Naive thymus-derived CD4-positive, alpha-beta T cell (primary cell): ENCODE data around the gene SENP3. TPM values are rescaled to one million over a fixed set of nuclear protein-coding genes. Genes with fewer than 3 reads are reported as not detected.

Experiments used
- ATAC-seq: fragments of 150-1000 bp; cut with Tn5 transposase; 2 replicates; pipeline ENCODE4 v1.10.0; 2021; ENCODE audit warnings: mild to moderate bottlenecking, moderate library complexity
- CTCF ChIA-PET: fragments of 350-600 bp; sonication (Branson Sonifier 250); formaldehyde crosslinking; loops from one replicate; lab custom pipeline; 2021; ENCODE audit warnings: antibody characterized with exemption; lab: Charles Lee
- POLR2A ChIA-PET: fragments of 350-600 bp; sonication (Branson Sonifier 250); formaldehyde crosslinking; loops from one replicate; lab custom pipeline; 2021; ENCODE audit warnings: antibody characterized with exemption, inconsistent platforms; lab: Charles Lee
- DNase-seq, 9 donors: peaks; one replicate each; pipeline versions ENCODE4 v3.0.0 to v3.0.0-alpha.2; 2020 to 2022; ENCODE audit warnings: mixed read lengths in 1 of 9
- H3K27ac ChIP-seq: one replicate; pipeline ENCODE4 v1.7.0; 2013; ENCODE audit warnings: mild to moderate bottlenecking, low read depth, low read length, moderate library complexity
- H3K27me3 ChIP-seq, 2 donors: one replicate each; pipeline ENCODE4 v1.7.0; 2013; ENCODE audit warnings: low read length in 2 of 2, mild to moderate bottlenecking in 2 of 2, moderate library complexity in 2 of 2; ENCODE audit not compliant: control insufficient read depth in 2 of 2, insufficient read depth in 2 of 2
- H3K36me3 ChIP-seq, 3 experiments: 1 replicate in 2 of 3; 2 replicates in 1 of 3; pipeline ENCODE4 v1.7.0; 2013; ENCODE audit warnings: low read length in 3 of 3, mild to moderate bottlenecking in 3 of 3, moderate library complexity in 1 of 3; ENCODE audit not compliant: insufficient read depth in 3 of 3, control insufficient read depth in 2 of 3
- H3K4me1 ChIP-seq, 2 donors: one replicate each; pipeline ENCODE4 v1.7.0; 2013; ENCODE audit warnings: low read length in 2 of 2, mild to moderate bottlenecking in 2 of 2, moderate library complexity in 1 of 2; ENCODE audit not compliant: control insufficient read depth in 2 of 2, insufficient read depth in 2 of 2
- H3K4me3 ChIP-seq: 2 replicates; pipeline ENCODE4 v1.7.0; 2013; ENCODE audit warnings: mild to moderate bottlenecking, low read length
- H3K9me3 ChIP-seq, 3 experiments: 1 replicate in 2 of 3; 2 replicates in 1 of 3; pipeline ENCODE4 v1.7.0; 2013; ENCODE audit warnings: low read length in 3 of 3; ENCODE audit not compliant: control insufficient read depth in 2 of 3
- H3K27ac Mint-ChIP-seq, 9 donors: one replicate each; pipeline ENCODE4 v1.8.0; 2020 to 2022; ENCODE audit warnings: mixed read lengths in 9 of 9, mild to moderate bottlenecking in 8 of 9, moderate library complexity in 5 of 9, inconsistent platforms in 2 of 9
- H3K27me3 Mint-ChIP-seq, 5 donors: one replicate each; pipeline ENCODE4 v1.8.0; 2021 to 2022; ENCODE audit warnings: mixed read lengths in 5 of 5, mild to moderate bottlenecking in 1 of 5
- H3K36me3 Mint-ChIP-seq, 5 donors: one replicate each; pipeline ENCODE4 v1.8.0; 2020 to 2022; ENCODE audit warnings: mixed read lengths in 5 of 5, mild to moderate bottlenecking in 3 of 5, inconsistent platforms in 1 of 5
- H3K4me1 Mint-ChIP-seq, 7 donors: one replicate each; pipeline ENCODE4 v1.8.0; 2020 to 2022; ENCODE audit warnings: mixed read lengths in 7 of 7, mild to moderate bottlenecking in 3 of 7, inconsistent platforms in 1 of 7
- H3K4me3 Mint-ChIP-seq, 10 donors: one replicate each; pipeline ENCODE4 v1.8.0; 2020 to 2022; ENCODE audit warnings: mild to moderate bottlenecking in 10 of 10, mixed read lengths in 10 of 10, moderate library complexity in 6 of 10, inconsistent platforms in 2 of 10
- H3K9me3 Mint-ChIP-seq, 11 donors: one replicate each; pipeline ENCODE4 v1.8.0; 2020 to 2022; ENCODE audit warnings: mixed read lengths in 11 of 11, mild to moderate bottlenecking in 4 of 11, inconsistent platforms in 1 of 11, moderate library complexity in 1 of 11
- intact Hi-C, 2 donors: fragments of 100-400 bp; cut with micrococcal nuclease; formaldehyde crosslinking; loops; one replicate each; pipeline ENCODE4 v1.15.1; 2023
- polyA plus RNA-seq, 2 donors: library from polyadenylated mRNA; unstranded; fragments of 300-500 nt; fragmentation: Illumina TruSeq; gene quantifications; one replicate each; pipeline ENCODE4 v1.2.3, GENCODE V29; 2021
- total RNA-seq, 6 experiments: library from RNA in 5 of 6; stranded (reverse) in 5 of 6; gene quantifications; 1 replicate in 5 of 6; 2 replicates in 1 of 6; pipeline ENCODE4 v1.2.3 and lab custom pipeline; 2021 to 2026

SENP3 gene
- total and polyA plus RNA-seq, 7 experiments from 2014 or later, result 13.2 to 43.8 (median 36.1) TPM

GRCh38 chr17:7587420-7588151, 25.9 kb downstream of the SENP3 start:
- H3K4me1 ChIP-seq, result peaks cover 17 to 22% of the 10 kb centered on the region in 2 donors
- no peaks in the 10 kb centered on the region for H3K9me3 ChIP-seq
- no peak overlapping the region for H3K4me3 ChIP-seq
- DNase-seq, result no peak
- POLR2A ChIA-PET, result interaction anchor here (0.6 to 4.7 kb wide), 6 partner anchors 14 to 227 kb away, joined by 3 to 34 read pairs (median 4); partner anchors contain the start of genes FXR2, WRAP53 and ZBTB4
- peaks cover 0 to 47% (median 19%) of the 10 kb centered on the region in 3 experiments for H3K36me3 ChIP-seq
- no peaks in the 10 kb centered on the region for H3K27me3 ChIP-seq
- H3K9me3 Mint-ChIP-seq, result no peaks in the 10 kb centered on the region
- no peak overlapping the region for H3K27ac ChIP-seq
- H3K27ac Mint-ChIP-seq, result peak overlapping the region in 3 of 9 donors; percentile 16 to 38 (median 18)
- no peak for ATAC-seq
- CTCF ChIA-PET, result interaction anchor here (1.1 to 1.4 kb wide), 2 partner anchors 13 to 64 kb away, joined by 4 to 6 read pairs; no protein-coding TSS in a partner anchor
- intact Hi-C loops, result loop anchor here in 1 of 2 donors (2.0 kb wide), 2 partner anchors 15 to 65 kb away; no protein-coding TSS in a partner anchor
- H3K36me3 Mint-ChIP-seq, result peaks cover 0 to 20% (median 3%) of the 10 kb centered on the region in 5 donors
- peak overlapping the region in 1 of 10 donors; percentile 17 for H3K4me3 Mint-ChIP-seq
- no peaks in the 10 kb centered on the region for H3K27me3 Mint-ChIP-seq
- H3K4me1 Mint-ChIP-seq, result peaks cover 15 to 27% (median 22%) of the 10 kb centered on the region in 7 donors

GRCh38 chr17:7588553-7589203, 27.0 kb downstream of the SENP3 start:
- ATAC-seq (no peak), DNase-seq (no peak)
- Histone ChIP-seq H3K27me3 (no peaks in the 10 kb centered on the region), H3K36me3 (peaks cover 6 to 58% (median 25%) of the 10 kb centered on the region in 3 experiments), H3K4me3 (no peak overlapping the region), H3K27ac (no peak overlapping the region), H3K9me3 (no peaks in the 10 kb centered on the region), H3K4me1 (peaks cover 10 to 14% of the 10 kb centered on the region in 2 donors)
- H3K36me3 Mint-ChIP-seq, result peaks cover 6 to 26% (median 7%) of the 10 kb centered on the region in 5 donors
- H3K4me3 Mint-ChIP-seq, result no peak overlapping the region
- H3K9me3 Mint-ChIP-seq, result no peaks in the 10 kb centered on the region
- intact Hi-C loops, result loop anchor here (1.0 to 2.0 kb wide), 7 partner anchors 16 to 308 kb away; partner anchors contain the start of gene SENP3 (in 1 of the 2)
- no peaks in the 10 kb centered on the region for H3K27me3 Mint-ChIP-seq
- peaks cover 12 to 21% (median 17%) of the 10 kb centered on the region in 7 donors for H3K4me1 Mint-ChIP-seq
- ChIA-PET CTCF (interaction anchor here (0.6 to 3.0 kb wide), 14 partner anchors 8 to 234 kb away, joined by 3 to 19 read pairs (median 4); partner anchors contain the start of genes ATP1B2, TMEM95, TP53 and WRAP53), POLR2A (interaction anchor here (0.8 to 2.5 kb wide), 11 partner anchors 8 to 152 kb away, joined by 3 to 13 read pairs (median 5); partner anchors contain the start of genes CD68, FXR2, TP53 and ZBTB4)
- H3K27ac Mint-ChIP-seq, result peak overlapping the region in 1 of 9 donors; percentile 30

GRCh38 chr17:7589204-7589868, 27.6 kb downstream of the SENP3 start:
- no peak overlapping the region for H3K27ac ChIP-seq
- Mint-ChIP-seq H3K4me3 (no peak overlapping the region), H3K27me3 (no peaks in the 10 kb centered on the region), H3K4me1 (peaks cover 9 to 14% (median 13%) of the 10 kb centered on the region in 7 donors), H3K27ac (peak overlapping the region in 2 of 9 donors; percentile 13 to 38), H3K9me3 (no peaks in the 10 kb centered on the region), H3K36me3 (peaks cover 6 to 31% (median 14%) of the 10 kb centered on the region in 5 donors)
- peaks cover 13 to 65% (median 29%) of the 10 kb centered on the region in 3 experiments for H3K36me3 ChIP-seq
- DNase-seq (peak; percentile 54 to 72 (median 63)), ATAC-seq (peak; percentile 87)
- H3K4me3 ChIP-seq, result no peak overlapping the region
- ChIA-PET POLR2A (interaction anchor here (0.6 to 2.5 kb wide), 15 partner anchors 9 to 153 kb away, joined by 3 to 13 read pairs (median 4); partner anchors contain the start of genes CD68, FGF11, FXR2 and TP53), CTCF (interaction anchor here (0.6 to 3.0 kb wide), 18 partner anchors 9 to 235 kb away, joined by 3 to 19 read pairs (median 4); partner anchors contain the start of genes ATP1B2, SAT2, TMEM256 and TMEM95)
- H3K27me3 ChIP-seq, result no peaks in the 10 kb centered on the region
- H3K4me1 ChIP-seq, result peaks cover 8 to 11% of the 10 kb centered on the region in 2 donors
- H3K9me3 ChIP-seq, result no peaks in the 10 kb centered on the region
- intact Hi-C loops, result loop anchor here (1.0 to 2.0 kb wide), 7 partner anchors 17 to 309 kb away; partner anchors contain the start of gene SENP3 (in 1 of the 2)

GRCh38 chr17:7589891-7590691, 28.4 kb downstream of the SENP3 start, which contains the start of gene SOX15:
SOX15 (minus strand) TSS chr17:7590094; CDS start chr17:7589676, 418 bp downstream.
- ChIA-PET POLR2A (interaction anchor here (0.6 to 2.5 kb wide), 12 partner anchors 9 to 153 kb away, joined by 3 to 13 read pairs (median 4); partner anchors contain the start of genes FGF11 and TP53), CTCF (interaction anchor here (0.6 to 3.0 kb wide), 14 partner anchors 9 to 234 kb away, joined by 3 to 19 read pairs (median 4); partner anchors contain the start of genes ATP1B2, SAT2, TMEM256 and TP53)
- intact Hi-C loops, result loop anchor here (1.0 to 2.0 kb wide), 7 partner anchors 17 to 310 kb away; partner anchors contain the start of gene SENP3 (in 1 of the 2)
- Mint-ChIP-seq H3K27me3 (no peaks in the 10 kb centered on the region), H3K36me3 (peaks cover 6 to 34% (median 16%) of the 10 kb centered on the region in 5 donors), H3K4me3 (no peak within 1 kb of the TSS), H3K4me1 (peaks cover under 1 to 6% (median 5%) of the 10 kb centered on the region in 7 donors), H3K9me3 (no peaks in the 10 kb centered on the region), H3K27ac (peak within 1 kb of the TSS in 6 of 9 donors; percentile 6 to 38 (median 25))
- DNase-seq (no peak), ATAC-seq (no peak)
- H3K4me3 ChIP-seq, result no peak within 1 kb of the TSS
- H3K36me3 ChIP-seq, result peaks cover 16 to 72% (median 29%) of the 10 kb centered on the region in 3 experiments
- H3K27me3 ChIP-seq, result no peaks in the 10 kb centered on the region
- H3K9me3 ChIP-seq, result no peaks in the 10 kb centered on the region
- H3K4me1 ChIP-seq, result peaks cover 2 to 4% of the 10 kb centered on the region in 2 donors
- H3K27ac ChIP-seq, result no peak within 1 kb of the TSS

- POLR2A ChIA-PET, result interaction anchor here (1.5 to 2.5 kb wide), 4 partner anchors 10 to 96 kb away, joined by 4 to 13 read pairs (median 6); partner anchors contain the start of gene TP53
- H3K36me3 Mint-ChIP-seq, result peaks cover 10 to 41% (median 22%) of the 10 kb centered on the region in 5 donors
- no peaks in the 10 kb centered on the region for H3K27me3 ChIP-seq
Measured at GRCh38 chr17:7590743-7591142, 29.0 kb downstream of the SENP3 start.

More at GRCh38 chr17:7590743-7591142, 29.0 kb downstream of the SENP3 start:
- Histone ChIP-seq H3K36me3 (peaks cover 21 to 79% (median 32%) of the 10 kb centered on the region in 3 experiments), H3K9me3 (no peaks in the 10 kb centered on the region), H3K4me1 (peaks cover 0 to 3% of the 10 kb centered on the region in 2 donors), H3K27ac (no peak overlapping the region), H3K4me3 (no peak overlapping the region)
- intact Hi-C loops, result no loop called here
- DNase-seq (no peak), ATAC-seq (no peak)
- Mint-ChIP-seq H3K9me3 (no peaks in the 10 kb centered on the region), H3K4me1 (peaks cover 0 to 3% (median 2%) of the 10 kb centered on the region in 7 donors), H3K27me3 (no peaks in the 10 kb centered on the region), H3K4me3 (no peak overlapping the region), H3K27ac (peak overlapping the region in 4 of 9 donors; percentile 6 to 36 (median 25))
- CTCF ChIA-PET, result interaction anchor here (1.8 to 3.0 kb wide), 3 partner anchors 30 to 154 kb away, joined by 5 to 19 read pairs (median 8); no protein-coding TSS in a partner anchor
